Retinal pigment epithelial cell (primary cell): ENCODE measurements around the gene USP12.

ENCODE experiments used
- DNase-seq: peaks from one replicate; pipeline ENCODE4 v3.0.0-alpha.2; 2010; ENCODE audit warnings: low read depth
- H3K4me3 ChIP-seq: 2 replicates; pipeline ENCODE4 v1.5.1; 2011; ENCODE audit warnings: mild to moderate bottlenecking, low read length, control low read depth, moderate library complexity
- CTCF ChIP-seq: conservative IDR thresholded peaks from 2 replicates; pipeline ENCODE4 v1.5.1; 2011; ENCODE audit warnings: low read depth, low read length, control low read depth, inconsistent platforms

The USP12 gene

DNA sequence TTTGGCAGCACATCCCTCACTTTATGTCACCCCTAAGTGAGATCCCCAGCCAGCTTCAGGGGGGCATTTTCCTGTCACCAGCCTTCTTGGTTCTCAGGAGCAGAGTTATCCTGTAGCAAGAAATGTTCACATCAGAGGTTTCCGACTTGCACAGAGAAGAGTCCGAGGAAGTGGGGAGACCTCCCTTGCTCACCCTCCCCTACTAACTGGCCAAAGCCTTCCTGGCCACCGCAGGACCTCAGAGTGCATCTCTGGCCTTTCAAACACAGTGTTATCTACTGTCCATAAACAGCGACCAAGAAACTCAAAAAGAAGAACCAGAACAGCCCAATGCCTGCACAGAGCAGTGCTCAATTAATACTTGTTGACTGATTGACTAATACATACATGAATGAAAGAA lies 134.4 kb downstream of the USP12 start:
- DNase-seq = no peak
- TF ChIP-seq CTCF = no peak
- H3K4me3 ChIP-seq = no peak overlapping the region

GRCh38 chr13:27036236-27036981 lies 135.2 kb downstream of the USP12 start:
- no peak for TF ChIP-seq CTCF
- DNase-seq = no peak
- no peak overlapping the region for H3K4me3 ChIP-seq

DNA sequence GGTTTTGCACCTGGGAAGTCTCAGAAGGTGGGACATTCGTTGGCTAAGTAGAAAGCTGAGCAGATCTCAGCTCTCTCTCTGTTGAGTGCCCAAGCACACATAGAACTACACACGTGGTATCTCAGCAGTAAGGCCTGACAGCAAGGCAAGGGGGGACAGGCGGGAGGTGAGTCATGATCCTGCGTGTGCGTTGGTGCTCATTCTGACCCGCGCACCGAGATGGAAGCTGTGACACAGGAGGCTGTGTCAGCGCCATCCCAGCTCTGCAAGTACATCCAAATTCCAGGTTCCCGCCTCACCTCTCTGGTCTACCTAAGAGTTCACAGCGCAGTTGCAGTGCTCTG lies 135.7 kb downstream of the USP12 start:
- H3K4me3 ChIP-seq = no peak overlapping the region
- DNase-seq = no peak
- no peak for TF ChIP-seq CTCF

GRCh38 chr13:27034678-27035111 lies 136.9 kb downstream of the USP12 start:
- peak overlapping the region; percentile 19 for H3K4me3 ChIP-seq

GRCh38 chr13:27028683-27029480 lies 142.7 kb downstream of the USP12 start:
- DNase-seq = no peak
- H3K4me3 ChIP-seq = no peak overlapping the region
- TF ChIP-seq CTCF = no peak

More at GRCh38 chr13:27034678-27035111, 136.9 kb downstream of the USP12 start:
- no peak for TF ChIP-seq CTCF
- DNase-seq = no peak

DNA sequence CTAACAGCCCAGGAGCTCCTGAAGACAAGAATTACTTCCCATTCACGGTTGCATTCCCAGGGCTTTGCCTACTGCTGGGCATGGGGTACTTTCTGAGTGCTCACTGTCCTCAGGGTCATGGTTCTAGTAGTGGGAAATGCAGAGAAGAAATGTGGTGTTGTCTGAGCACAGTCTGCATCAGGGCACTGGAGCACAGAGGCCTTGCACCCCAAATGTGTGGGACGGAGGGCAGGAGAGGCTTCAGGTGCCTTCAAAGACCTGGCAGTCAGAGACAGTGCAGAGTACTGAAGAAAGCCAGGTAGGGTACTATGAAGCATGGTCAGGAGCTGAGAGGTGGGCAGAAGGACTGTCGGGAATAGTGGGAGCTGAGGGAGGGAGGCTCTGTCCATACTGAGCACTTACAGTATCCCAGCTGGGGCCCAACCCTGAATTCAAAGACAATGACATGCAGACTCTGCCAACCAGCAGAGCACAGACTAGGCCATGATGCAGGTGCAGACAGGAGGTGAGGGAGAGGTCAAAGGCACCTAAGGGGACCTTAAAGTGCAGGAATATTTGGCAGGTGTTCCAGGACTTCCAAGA lies 144.4 kb downstream of the USP12 start:
- DNase-seq = no peak
- TF ChIP-seq CTCF = no peak
- H3K4me3 ChIP-seq = no peak overlapping the region

DNA sequence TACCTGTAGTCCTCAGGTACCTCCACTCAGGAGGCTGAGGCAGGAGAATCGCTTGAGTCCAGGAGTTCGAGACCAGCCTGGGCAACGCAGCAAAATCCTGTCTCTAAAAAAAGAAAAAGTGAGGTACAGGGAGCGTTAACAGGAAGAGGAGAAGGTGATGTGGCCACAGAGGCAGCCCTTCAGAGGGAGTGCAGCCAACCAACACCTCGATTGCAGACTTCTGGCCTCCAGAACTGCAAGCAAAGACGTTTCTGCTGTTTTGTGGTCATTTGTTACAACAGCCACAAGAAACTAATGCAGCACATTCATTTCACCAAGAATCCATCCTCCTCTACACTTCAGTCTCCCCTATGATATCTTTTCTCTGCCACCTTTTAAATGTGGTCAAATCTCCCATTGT lies 145.2 kb downstream of the USP12 start:
- TF ChIP-seq CTCF = no peak

More for the DNA sequence above, 145.2 kb downstream of the USP12 start:
- H3K4me3 ChIP-seq = no peak overlapping the region
- no peak for DNase-seq
